ENCODE data around the gene PTPRC. TPM values are rescaled to one million over a fixed set of nuclear protein-coding genes. Genes with fewer than 3 reads are reported as not detected.

Gene PTPRC
- total and polyA plus RNA-seq, 12 donors, result 1.0 to 62.7 (median 5.3) TPM

- peak in 1 of 8 donors; percentile 53 for ATAC-seq
- no peak overlapping the region for H3K4me3 ChIP-seq
- WGBS, 2 donors, result 39 to 44% methylated on average over 1 of the region's 1 CpG
- no peak for DNase-seq
- H3K27ac ChIP-seq, result no peak overlapping the region
- peaks cover 0 to 13% (median 0%) of the 10 kb centered on the region in 9 donors for H3K4me1 ChIP-seq
- no peaks in the 10 kb centered on the region for H3K36me3 ChIP-seq
- TF ChIP-seq CTCF (IDR thresholded peaks at IDR 0.05), result no peak
- no peaks in the 10 kb centered on the region for H3K27me3 ChIP-seq
- intact Hi-C loops (cut with DNase I), result loop anchor here in 3 of 10 donors (5.0 to 10.0 kb wide), 4 partner anchors 351 to 789 kb away; no protein-coding TSS in a partner anchor
- H3K9me3 ChIP-seq, result no peaks in the 10 kb centered on the region
Observed at GRCh38 chr1:198763298-198763714, 124.5 kb downstream of the PTPRC start.

GRCh38 chr1:198764748-198765147 is 125.9 kb downstream of the PTPRC start:
- DNase-seq, result no peak
- Histone ChIP-seq H3K4me3 (no peak overlapping the region), H3K4me1 (peaks cover 0 to 13% (median 0%) of the 10 kb centered on the region in 9 donors), H3K36me3 (no peaks in the 10 kb centered on the region), H3K27ac (no peak overlapping the region), H3K27me3 (no peaks in the 10 kb centered on the region), H3K9me3 (no peaks in the 10 kb centered on the region)
- intact Hi-C loops (cut with DNase I), result loop anchor here in 3 of 10 donors (5.0 to 10.0 kb wide), 5 partner anchors 350 to 788 kb away; no protein-coding TSS in a partner anchor
- TF ChIP-seq CTCF (IDR thresholded peaks at IDR 0.05), result no peak
- 56 to 86% methylated on average over 2 of the region's 2 CpGs for WGBS, 2 donors
- no peak for ATAC-seq

GRCh38 chr1:198765416-198765815 is 126.6 kb downstream of the PTPRC start:
- intact Hi-C loops (cut with DNase I), result loop anchor here in 2 of 10 donors (5.0 to 10.0 kb wide), 3 partner anchors 349 to 479 kb away; no protein-coding TSS in a partner anchor
- no peaks in the 10 kb centered on the region for H3K36me3 ChIP-seq
- H3K4me3 ChIP-seq, result no peak overlapping the region
- ATAC-seq (no peak), DNase-seq (no peak)
- peaks cover 0 to 13% (median 0%) of the 10 kb centered on the region in 9 donors for H3K4me1 ChIP-seq
- no peak overlapping the region for H3K27ac ChIP-seq
- no peak for TF ChIP-seq CTCF (IDR thresholded peaks at IDR 0.05)
- no peaks in the 10 kb centered on the region for H3K27me3 ChIP-seq
- H3K9me3 ChIP-seq, result no peaks in the 10 kb centered on the region

GRCh38 chr1:198771563-198772153 is 132.8 kb downstream of the PTPRC start:
- no peak for ATAC-seq
- H3K27ac ChIP-seq, result no peak overlapping the region
- DNase-seq, result no peak
- no peaks in the 10 kb centered on the region for H3K36me3 ChIP-seq
- no peak overlapping the region for H3K4me3 ChIP-seq
- peak in 8 of 9 donors; percentile 11 to 65 (median 44) for TF ChIP-seq CTCF (IDR thresholded peaks at IDR 0.05)
- intact Hi-C loops (cut with DNase I), result loop anchor here in 5 of 10 donors (2.0 to 10.0 kb wide), 7 partner anchors 39 to 783 kb away; no protein-coding TSS in a partner anchor
- 82% methylated on average over 3 of the region's 3 CpGs for WGBS, 2 donors
- H3K9me3 ChIP-seq, result no peaks in the 10 kb centered on the region
- no peaks in the 10 kb centered on the region for H3K27me3 ChIP-seq
- H3K4me1 ChIP-seq, result peaks cover 0 to 25% (median 0%) of the 10 kb centered on the region in 9 donors

Measured in heart right ventricle (tissue), 16 donors.